ENCODE data around the gene SEC61G. TPM values are rescaled to one million over a fixed set of nuclear protein-coding genes. Genes with fewer than 3 reads are reported as not detected.

The SEC61G gene
- total and polyA plus RNA-seq, 2 donors (not counting 1 experiment from before 2014, with no cell fraction given) = 23.6 to 60.9 TPM

GRCh38 chr7:54802841-54803240, 43.8 kb upstream of the SEC61G start:
- no peak for ATAC-seq (ENCODE audit: low read depth)
- CTCF ChIA-PET = no interaction called here

GRCh38 chr7:54802114-54802513, 43.1 kb upstream of the SEC61G start:
- Histone ChIP-seq H3K36me3 (replicated peaks in 1 of 2; ENCODE audit: control extremely low read depth in 1 of 2, control insufficient read depth in 1 of 2, extremely low read depth in 1 of 2, insufficient read depth in 2 of 2, low read length in 1 of 2) (no peaks in the 10 kb centered on the region), H3K9me3 (ENCODE audit: control extremely low read depth in 1 of 3, control insufficient read depth in 2 of 3, insufficient read depth in 1 of 3, low read length in 2 of 3) (no peaks in the 10 kb centered on the region), H3K4me1 (ENCODE audit: control insufficient read depth in 2 of 2, insufficient read depth in 2 of 2, low read length in 2 of 2) (no peaks in the 10 kb centered on the region), H3K27ac (ENCODE audit: low read length in 2 of 2) (no peak overlapping the region), H3K9ac (ENCODE audit: low read length) (no peak overlapping the region), H3K4me3 (ENCODE audit: control extremely low read depth in 1 of 5, extremely low read depth in 1 of 5, insufficient read depth in 1 of 5, low read depth in 2 of 5, low read length in 4 of 5) (no peak overlapping the region), H3K4me2 (replicated peaks; ENCODE audit: low read depth, low read length, poor library complexity, severe bottlenecking) (no peak overlapping the region), H3K79me2 (ENCODE audit: control insufficient read depth, insufficient read depth, low read length) (no peaks in the 10 kb centered on the region), H3K27me3 (replicated peaks in 1 of 4; ENCODE audit: control extremely low read depth in 1 of 4, control insufficient read depth in 3 of 4, insufficient read depth in 4 of 4, low read length in 3 of 4) (no peaks in the 10 kb centered on the region), H2AFZ (ENCODE audit: insufficient read depth, low read depth, low read length, poor library complexity, severe bottlenecking) (no peak overlapping the region), H4K20me1 (ENCODE audit: control insufficient read depth, insufficient read depth, low read length, poor library complexity, severe bottlenecking) (no peaks in the 10 kb centered on the region)
- Mint-ChIP-seq H3K4me1 (no peaks in the 10 kb centered on the region), H3K4me3 (no peak overlapping the region), H3K27ac (no peak overlapping the region), H3K9me3 (ENCODE audit: insufficient read depth) (no peaks in the 10 kb centered on the region), H3K27me3 (peaks cover 12% of the 10 kb centered on the region)
- WGBS (ENCODE audit: insufficient coverage) = 84% methylated on average over 7 of the region's 11 CpGs
- POLR2A ChIA-PET = no interaction called here
- ATAC-seq (ENCODE audit: low read depth) (no peak), DNase-seq (no peak)
- CTCF ChIA-PET = no interaction called here
- no peak for TF ChIP-seq CTCF (IDR thresholded peaks at IDR 0.05)
- TF ChIP-seq EZH2 (IDR thresholded peaks at IDR 0.05; ENCODE audit: borderline replicate concordance, insufficient read depth, low read depth, low read length, poor library complexity, severe bottlenecking) = no peak
- intact Hi-C loops (cut with micrococcal nuclease) = no loop called here

More at GRCh38 chr7:54802841-54803240, 43.8 kb upstream of the SEC61G start:
- 72% methylated on average over 2 of the region's 4 CpGs for WGBS (ENCODE audit: insufficient coverage)
- intact Hi-C loops (cut with micrococcal nuclease) = no loop called here
- no peak overlapping the region for H3K27ac Mint-ChIP-seq
- TF ChIP-seq CTCF (IDR thresholded peaks at IDR 0.05) (no peak), EZH2 (IDR thresholded peaks at IDR 0.05; ENCODE audit: borderline replicate concordance, insufficient read depth, low read depth, low read length, poor library complexity, severe bottlenecking) (no peak)
- POLR2A ChIA-PET = no interaction called here
- Histone ChIP-seq H3K4me1 (ENCODE audit: control insufficient read depth in 2 of 2, insufficient read depth in 2 of 2, low read length in 2 of 2) (no peaks in the 10 kb centered on the region), H3K4me3 (ENCODE audit: control extremely low read depth in 1 of 5, extremely low read depth in 1 of 5, insufficient read depth in 1 of 5, low read depth in 2 of 5, low read length in 4 of 5) (no peak overlapping the region), H3K27ac (ENCODE audit: low read length in 2 of 2) (no peak overlapping the region), H3K79me2 (ENCODE audit: control insufficient read depth, insufficient read depth, low read length) (no peaks in the 10 kb centered on the region), H3K27me3 (replicated peaks in 1 of 4; ENCODE audit: control extremely low read depth in 1 of 4, control insufficient read depth in 3 of 4, insufficient read depth in 4 of 4, low read length in 3 of 4) (no peaks in the 10 kb centered on the region), H4K20me1 (ENCODE audit: control insufficient read depth, insufficient read depth, low read length, poor library complexity, severe bottlenecking) (no peaks in the 10 kb centered on the region), H3K36me3 (replicated peaks in 1 of 2; ENCODE audit: control extremely low read depth in 1 of 2, control insufficient read depth in 1 of 2, extremely low read depth in 1 of 2, insufficient read depth in 2 of 2, low read length in 1 of 2) (no peaks in the 10 kb centered on the region), H3K4me2 (replicated peaks; ENCODE audit: low read depth, low read length, poor library complexity, severe bottlenecking) (no peak overlapping the region), H3K9me3 (ENCODE audit: control extremely low read depth in 1 of 3, control insufficient read depth in 2 of 3, insufficient read depth in 1 of 3, low read length in 2 of 3) (no peaks in the 10 kb centered on the region), H3K9ac (ENCODE audit: low read length) (no peak overlapping the region), H2AFZ (ENCODE audit: insufficient read depth, low read depth, low read length, poor library complexity, severe bottlenecking) (no peak overlapping the region)
- H3K4me3 Mint-ChIP-seq = no peak overlapping the region
- H3K4me1 Mint-ChIP-seq = no peaks in the 10 kb centered on the region
- peaks cover 12% of the 10 kb centered on the region for H3K27me3 Mint-ChIP-seq
- H3K9me3 Mint-ChIP-seq (ENCODE audit: insufficient read depth) = no peaks in the 10 kb centered on the region
- no peak for DNase-seq
